HCT116 (cell line): Measurements from ENCODE around the gene CDH4. TPM values are rescaled to one million over a fixed set of nuclear protein-coding genes. Genes with fewer than 3 reads are reported as not detected.

ENCODE experiments used
- ATAC-seq: fragments of 200-7000 bp; cut with Tn5 transposase; 2 replicates; pipeline ENCODE4 v1.9.1; 2020; ENCODE audit warnings: mild to moderate bottlenecking, moderate library complexity
- BruUV-seq: library from RNA; stranded (reverse); fragments of 400-500 nt; replicated peaks from 2 replicates; lab custom pipeline; 2021; lab: Mats Ljungman, UMichigan
- CTCF ChIA-PET: fragments of 300-600 bp; sonication (Branson Sonifier 250); formaldehyde crosslinking; loops from one replicate; lab custom pipeline; 2021; ENCODE audit warnings: antibody characterized with exemption; lab: Charles Lee
- POLR2A ChIA-PET: fragments of 300-600, 350-600 bp; sonication (Branson Sonifier 250); formaldehyde crosslinking; loops from one replicate; lab custom pipeline; 2021; ENCODE audit warnings: antibody characterized with exemption; lab: Charles Lee
- RAD21 ChIA-PET, 2 experiments: fragments of 300-600 bp; sonication (Branson Sonifier 250); formaldehyde crosslinking; loops; one replicate each; lab custom pipeline; 2023; ENCODE audit warnings: low total read pairs in 2 of 2; ENCODE audit not compliant: uncharacterized antibody in 2 of 2, unreplicated experiment in 2 of 2, low non-redundant PET in 1 of 2; lab: Charles Lee
- DNase-seq: peaks from one replicate; pipeline ENCODE4 v3.0.0-alpha.2; 2010; ENCODE audit warnings: low read depth, low spot score
- H2AFZ ChIP-seq: fragments of 200-600 bp; shearing (Covaris generic), sonication (generic); 2 replicates; pipeline ENCODE4 v1.6.1; 2017; ENCODE audit warnings: low read depth, mixed run types, mixed read lengths, antibody characterized with exemption, low read length; ENCODE audit not compliant: poor library complexity, severe bottlenecking
- H3K27ac ChIP-seq: 2 replicates; pipeline ENCODE4 v1.5.1; 2012; ENCODE audit warnings: low read depth, low read length
- H3K27me3 ChIP-seq: fragments of 200-600 bp; sonication (generic); 2 replicates; pipeline ENCODE4 v1.6.1; 2016; ENCODE audit warnings: mixed run types, low read length, mixed read lengths; ENCODE audit not compliant: insufficient read depth
- H3K36me3 ChIP-seq, 2 experiments: fragments of 200-500 bp in 1 of 2; fragments of 200-600 bp in 1 of 2; sonication (Bioruptor generic) in 1 of 2; sonication (generic) in 1 of 2; 2 replicates each; pipeline versions ENCODE4 v1.5.1 to v1.6.1; 2014 to 2016; ENCODE audit warnings: low read length in 2 of 2, inconsistent platforms in 1 of 2, mixed read lengths in 1 of 2, mixed run types in 1 of 2; ENCODE audit not compliant: insufficient read depth in 2 of 2, control insufficient read depth in 1 of 2
- H3K4me1 ChIP-seq, 2 experiments: fragments of 200-600 bp in 1 of 2; sonication (generic) in 1 of 2; 2 replicates each; pipeline versions ENCODE4 v1.5.1 to v1.6.1; 2012 to 2017; ENCODE audit warnings: low read length in 2 of 2, inconsistent platforms in 1 of 2, mild to moderate bottlenecking in 1 of 2, mixed read lengths in 1 of 2, mixed run types in 1 of 2, moderate library complexity in 1 of 2; ENCODE audit not compliant: insufficient read depth in 2 of 2, control insufficient read depth in 1 of 2
- H3K4me2 ChIP-seq: fragments of 200-600 bp; sonication (generic); 2 replicates; pipeline ENCODE4 v1.6.1; 2017; ENCODE audit warnings: mixed run types, low read length, mixed read lengths
- H3K4me3 ChIP-seq, 2 experiments: fragments of 200-600 bp in 1 of 2; sonication (generic) in 1 of 2; replicated peaks in 1 of 2; 2 replicates each; pipeline ENCODE4 v1.5.1; 2011 to 2016; ENCODE audit warnings: low read length in 2 of 2, control low read depth in 1 of 2, low read depth in 1 of 2, mild to moderate bottlenecking in 1 of 2, mixed read lengths in 1 of 2, mixed run types in 1 of 2
- H3K79me2 ChIP-seq: fragments of 200-600 bp; sonication (generic); 2 replicates; pipeline ENCODE4 v1.6.1; 2017; ENCODE audit warnings: mild to moderate bottlenecking, mixed run types, low read length, moderate library complexity, mixed read lengths; ENCODE audit not compliant: insufficient read depth
- H3K9ac ChIP-seq: fragments of 200-600 bp; sonication (generic); 2 replicates; pipeline ENCODE4 v1.6.1; 2016; ENCODE audit warnings: low read length, mixed read lengths
- H3K9me2 ChIP-seq: fragments of 200-600 bp; sonication (generic), shearing (Covaris generic); 2 replicates; pipeline ENCODE4 v1.6.1; 2017; ENCODE audit warnings: mixed run types, mild to moderate bottlenecking, moderate library complexity; ENCODE audit not compliant: insufficient read depth
- H3K9me3 ChIP-seq, 2 experiments: fragments of 200-500 bp in 1 of 2; fragments of 200-600 bp in 1 of 2; sonication (Bioruptor generic) in 1 of 2; sonication (generic) in 1 of 2; 2 replicates each; pipeline ENCODE4 v1.6.1; 2014 to 2017; ENCODE audit warnings: low read length in 2 of 2, mixed read lengths in 2 of 2, inconsistent platforms in 1 of 2, low read depth in 1 of 2, mild to moderate bottlenecking in 1 of 2, mixed run types in 1 of 2, moderate library complexity in 1 of 2; ENCODE audit not compliant: control insufficient read depth in 1 of 2, insufficient read depth in 1 of 2
- H4K20me1 ChIP-seq: fragments of 200-600 bp; sonication (generic), shearing (Covaris generic); 2 replicates; pipeline ENCODE4 v1.6.1; 2017; ENCODE audit warnings: mixed run types, mild to moderate bottlenecking, moderate library complexity; ENCODE audit not compliant: insufficient read depth
- CBX3 ChIP-seq: IDR thresholded peaks from 2 replicates; pipeline ENCODE4 v1.6.1; 2012; ENCODE audit warnings: low read depth
- EZH2 ChIP-seq: fragments of 200-600 bp; sonication (generic); IDR thresholded peaks from 2 replicates; pipeline ENCODE4 v1.6.1; 2017; ENCODE audit warnings: antibody characterized with exemption, mixed run types
- EZH2phosphoT487 ChIP-seq: fragments of 200-600 bp; IDR thresholded peaks from 2 replicates; pipeline ENCODE4 v1.6.1; 2018; ENCODE audit warnings: antibody characterized with exemption, borderline replicate concordance
- FOSL1 ChIP-seq: IDR thresholded peaks from 2 replicates; pipeline ENCODE4 v1.6.1; 2012; ENCODE audit warnings: low read depth
- JUND ChIP-seq: IDR thresholded peaks from 2 replicates; pipeline ENCODE4 v1.6.1; 2012
- POLR2AphosphoS5 ChIP-seq: IDR thresholded peaks from 2 replicates; pipeline ENCODE4 v1.6.1; 2011; ENCODE audit warnings: mild to moderate bottlenecking, low read depth, low read length, moderate library complexity
- SIN3A ChIP-seq: IDR thresholded peaks from 2 replicates; pipeline ENCODE4 v1.6.1; 2012; ENCODE audit warnings: low read depth
- SP1 ChIP-seq: IDR thresholded peaks from 2 replicates; pipeline ENCODE4 v1.6.1; 2012; ENCODE audit warnings: low read depth
- TCF7L2 ChIP-seq: IDR thresholded peaks from 2 replicates; pipeline ENCODE4 v1.7.0; 2011; ENCODE audit warnings: borderline replicate concordance, inconsistent platforms; ENCODE audit not compliant: insufficient read depth, insufficient read length; ENCODE audit errors: extremely low read depth
- intact Hi-C: fragments of 100-400 bp; cut with micrococcal nuclease; formaldehyde crosslinking; loops from 2 replicates; pipeline ENCODE4 v1.10.0; 2022
- total RNA-seq: library from RNA; stranded (reverse); gene quantifications from one replicate; pipeline ENCODE4 v1.2.1, GENCODE V29; 2021; ENCODE audit not compliant: unreplicated experiment
- TF ChIP-seq, protein P1 (sequence below), 3 experiments: fragments of 200-600 bp in 1 of 3; sonication (generic) in 1 of 3; IDR thresholded peaks in 2 of 3; conservative IDR thresholded peaks in 1 of 3; 2 replicates each; pipeline ENCODE4 v1.5.1; 2012 to 2017; ENCODE audit warnings: low read depth in 2 of 3, low read length in 2 of 3, antibody characterized with exemption in 1 of 3, borderline replicate concordance in 1 of 3, control low read depth in 1 of 3, mild to moderate bottlenecking in 1 of 3, mixed read lengths in 1 of 3, mixed run types in 1 of 3, moderate library complexity in 1 of 3; ENCODE audit not compliant: insufficient read depth in 1 of 3
- TF ChIP-seq, protein P2 (sequence below): IDR thresholded peaks from 2 replicates; pipeline ENCODE4 v1.6.1; 2012
- TF ChIP-seq, protein P3 (sequence below): IDR thresholded peaks from 2 replicates; pipeline ENCODE4 v1.6.1; 2012

Gene CDH4
- total RNA-seq, 1 experiment from 2014 or later: not detected

DNA sequence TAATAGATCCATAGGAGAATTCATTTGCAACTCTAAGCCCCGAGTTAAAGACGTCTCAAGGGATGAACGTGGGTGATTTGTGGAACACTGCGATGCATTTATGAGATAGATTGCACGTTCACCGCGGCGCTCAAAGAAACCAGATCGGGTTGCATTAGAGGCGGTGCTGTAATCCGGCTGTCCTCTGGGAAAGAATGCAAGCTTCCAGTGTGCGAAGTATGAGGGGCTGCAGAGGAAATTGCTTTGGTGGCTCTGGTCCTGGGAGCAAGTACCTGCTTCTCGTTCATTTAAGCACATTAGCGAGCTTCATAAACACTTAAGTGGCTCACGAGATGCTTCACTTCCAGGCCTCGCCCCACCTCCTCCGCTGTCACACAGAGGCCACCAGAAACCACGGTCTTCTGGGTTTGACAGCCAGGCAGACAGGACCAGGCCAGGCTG lies 182.3 kb downstream of the CDH4 start (continued):
- TF ChIP-seq, protein P1, sequence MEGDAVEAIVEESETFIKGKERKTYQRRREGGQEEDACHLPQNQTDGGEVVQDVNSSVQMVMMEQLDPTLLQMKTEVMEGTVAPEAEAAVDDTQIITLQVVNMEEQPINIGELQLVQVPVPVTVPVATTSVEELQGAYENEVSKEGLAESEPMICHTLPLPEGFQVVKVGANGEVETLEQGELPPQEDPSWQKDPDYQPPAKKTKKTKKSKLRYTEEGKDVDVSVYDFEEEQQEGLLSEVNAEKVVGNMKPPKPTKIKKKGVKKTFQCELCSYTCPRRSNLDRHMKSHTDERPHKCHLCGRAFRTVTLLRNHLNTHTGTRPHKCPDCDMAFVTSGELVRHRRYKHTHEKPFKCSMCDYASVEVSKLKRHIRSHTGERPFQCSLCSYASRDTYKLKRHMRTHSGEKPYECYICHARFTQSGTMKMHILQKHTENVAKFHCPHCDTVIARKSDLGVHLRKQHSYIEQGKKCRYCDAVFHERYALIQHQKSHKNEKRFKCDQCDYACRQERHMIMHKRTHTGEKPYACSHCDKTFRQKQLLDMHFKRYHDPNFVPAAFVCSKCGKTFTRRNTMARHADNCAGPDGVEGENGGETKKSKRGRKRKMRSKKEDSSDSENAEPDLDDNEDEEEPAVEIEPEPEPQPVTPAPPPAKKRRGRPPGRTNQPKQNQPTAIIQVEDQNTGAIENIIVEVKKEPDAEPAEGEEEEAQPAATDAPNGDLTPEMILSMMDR (IDR thresholded peaks at IDR 0.05 in 2 of 3, conservative IDR thresholded peaks at IDR 0.05 in 1 of 3; ENCODE audit: borderline replicate concordance in 1 of 3, insufficient read depth in 1 of 3, low read depth in 2 of 3, low read length in 2 of 3): no peak
- TF ChIP-seq FOSL1 (no peak), SIN3A (no peak), POLR2AphosphoS5 (no peak), EZH2phosphoT487 (no peak), SP1 (no peak), TCF7L2 (no peak)

DNA sequence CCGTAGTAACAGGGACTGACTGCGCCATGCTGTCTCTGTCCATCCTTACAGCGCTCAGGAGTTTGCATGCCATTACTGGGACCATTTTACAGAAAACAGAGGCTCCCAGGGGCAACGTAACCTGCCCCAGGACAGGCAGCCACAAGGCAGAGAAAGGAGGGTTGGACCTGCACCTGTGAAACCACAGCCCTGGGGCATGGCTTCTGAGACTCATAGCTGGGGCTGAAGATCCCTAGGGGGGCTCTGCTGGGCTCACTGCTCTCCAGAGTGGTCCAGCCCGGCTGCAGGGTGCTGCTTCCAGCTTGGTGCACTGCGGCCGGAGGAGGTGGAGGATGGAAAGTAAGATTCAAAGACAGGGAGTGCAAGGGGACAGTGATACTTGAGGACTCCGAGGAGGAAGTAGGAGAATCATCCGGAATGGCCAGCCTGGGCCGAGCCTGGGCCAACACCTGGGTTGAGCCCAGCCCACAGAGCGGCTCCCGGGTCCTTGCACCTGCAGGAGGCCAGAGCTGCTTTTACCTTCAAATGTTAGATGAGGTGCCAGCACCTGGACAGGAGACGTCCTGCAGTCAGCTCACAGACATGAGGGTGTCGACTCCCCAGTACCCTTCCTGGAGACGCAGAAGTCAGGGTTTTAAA lies 183.2 kb downstream of the CDH4 start:
- Histone ChIP-seq H3K4me2 (no peak overlapping the region), H4K20me1 (no peaks in the 10 kb centered on the region), H3K9me2 (no peaks in the 10 kb centered on the region), H3K79me2 (no peaks in the 10 kb centered on the region), H3K36me3 (no peaks in the 10 kb centered on the region), H3K4me1 (no peaks in the 10 kb centered on the region), H2AFZ (no peak overlapping the region), H3K27ac (no peak overlapping the region), H3K4me3 (no peak overlapping the region), H3K9me3 (peaks cover 0 to 4% of the 10 kb centered on the region in 2 experiments; a peak in 2 of 4 replicates), H3K27me3 (no peaks in the 10 kb centered on the region), H3K9ac (no peak overlapping the region)
- intact Hi-C loops: no loop called here
- DNase-seq (no peak), ATAC-seq (no peak)
- POLR2A ChIA-PET: no interaction called here
- BruUV-seq: no TSS peak
- TF ChIP-seq, protein P2, sequence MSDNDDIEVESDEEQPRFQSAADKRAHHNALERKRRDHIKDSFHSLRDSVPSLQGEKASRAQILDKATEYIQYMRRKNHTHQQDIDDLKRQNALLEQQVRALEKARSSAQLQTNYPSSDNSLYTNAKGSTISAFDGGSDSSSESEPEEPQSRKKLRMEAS: no peak
- TF ChIP-seq SIN3A (no peak), TCF7L2 (no peak), JUND (no peak), POLR2AphosphoS5 (no peak), EZH2 (no peak), EZH2phosphoT487 (no peak), CBX3 (no peak)
- TF ChIP-seq, protein P3, sequence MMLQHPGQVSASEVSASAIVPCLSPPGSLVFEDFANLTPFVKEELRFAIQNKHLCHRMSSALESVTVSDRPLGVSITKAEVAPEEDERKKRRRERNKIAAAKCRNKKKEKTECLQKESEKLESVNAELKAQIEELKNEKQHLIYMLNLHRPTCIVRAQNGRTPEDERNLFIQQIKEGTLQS: no peak
- RAD21 ChIA-PET: no interaction called here
- CTCF ChIA-PET: no interaction called here
